ENCODE data around the gene RELT. TPM values are rescaled to one million over a fixed set of nuclear protein-coding genes. Genes with fewer than 3 reads are reported as not detected.

The RELT gene
- total RNA-seq, 1 experiment from 2014 or later: 24.5 TPM

- H3K36me3 ChIP-seq (ENCODE audit: low read depth, low read length): no peaks in the 10 kb centered on the region
- no peaks in the 10 kb centered on the region for H3K27me3 ChIP-seq (ENCODE audit: low read length)
- H4K20me1 ChIP-seq (ENCODE audit: low read length): no peaks in the 10 kb centered on the region
- H3K4me2 ChIP-seq (ENCODE audit: low read length): peak overlapping the region; percentile 58
- H3K9me3 ChIP-seq (ENCODE audit: low read length): no peaks in the 10 kb centered on the region
- peak; percentile 81 for DNase-seq
- H3K79me2 ChIP-seq (ENCODE audit: low read length): no peaks in the 10 kb centered on the region
- peak overlapping the region; percentile 63 for H2AFZ ChIP-seq (ENCODE audit: low read length)
- CTCF ChIA-PET: interaction anchor here (0.6 to 1.7 kb wide), 19 partner anchors 9 to 880 kb away, joined by 3 to 55 read pairs (median 5); partner anchors contain the start of gene FCHSD2
- no peaks in the 10 kb centered on the region for H3K9me2 ChIP-seq (replicated peaks; ENCODE audit: low read length)
- H3K9ac ChIP-seq (ENCODE audit: low read length): no peak overlapping the region
- ATAC-seq: peak; percentile 79
- intact Hi-C loops (cut with micrococcal nuclease): loop anchor here (1.0 kb wide), 3 partner anchors 25 to 310 kb away; partner anchors contain the start of gene RELT
- TF ChIP-seq, protein P1, sequence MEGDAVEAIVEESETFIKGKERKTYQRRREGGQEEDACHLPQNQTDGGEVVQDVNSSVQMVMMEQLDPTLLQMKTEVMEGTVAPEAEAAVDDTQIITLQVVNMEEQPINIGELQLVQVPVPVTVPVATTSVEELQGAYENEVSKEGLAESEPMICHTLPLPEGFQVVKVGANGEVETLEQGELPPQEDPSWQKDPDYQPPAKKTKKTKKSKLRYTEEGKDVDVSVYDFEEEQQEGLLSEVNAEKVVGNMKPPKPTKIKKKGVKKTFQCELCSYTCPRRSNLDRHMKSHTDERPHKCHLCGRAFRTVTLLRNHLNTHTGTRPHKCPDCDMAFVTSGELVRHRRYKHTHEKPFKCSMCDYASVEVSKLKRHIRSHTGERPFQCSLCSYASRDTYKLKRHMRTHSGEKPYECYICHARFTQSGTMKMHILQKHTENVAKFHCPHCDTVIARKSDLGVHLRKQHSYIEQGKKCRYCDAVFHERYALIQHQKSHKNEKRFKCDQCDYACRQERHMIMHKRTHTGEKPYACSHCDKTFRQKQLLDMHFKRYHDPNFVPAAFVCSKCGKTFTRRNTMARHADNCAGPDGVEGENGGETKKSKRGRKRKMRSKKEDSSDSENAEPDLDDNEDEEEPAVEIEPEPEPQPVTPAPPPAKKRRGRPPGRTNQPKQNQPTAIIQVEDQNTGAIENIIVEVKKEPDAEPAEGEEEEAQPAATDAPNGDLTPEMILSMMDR (conservative IDR thresholded peaks at IDR 0.05; ENCODE audit: low read depth, low read length): peak; percentile 99
- TF ChIP-seq EZH2 (IDR thresholded peaks at IDR 0.05; ENCODE audit: low read length, unreplicated experiment) (no peak), EZH2phosphoT487 (IDR thresholded peaks at IDR 0.05; ENCODE audit: borderline replicate concordance, low read length) (no peak)
- BruUV-seq (replicated peaks): no TSS peak
- H3K27ac ChIP-seq (ENCODE audit: low read length): no peak overlapping the region
- H3K4me3 ChIP-seq (ENCODE audit: low read length): peak overlapping the region; percentile 18; the same call in 1 of the 2 replicates
- H3F3A ChIP-seq (ENCODE audit: low read length, unreplicated experiment): no peaks in the 10 kb centered on the region
- H3K4me1 ChIP-seq (ENCODE audit: insufficient read depth, low read length): no peaks in the 10 kb centered on the region
- POLR2A ChIA-PET (ENCODE audit: unreplicated experiment): interaction anchor here (0.6 kb wide), 2 partner anchors 10 to 44 kb away, joined by 3 to 4 read pairs; no protein-coding TSS in a partner anchor
These were observed 25.1 kb upstream of the RELT start for GRCh38 chr11:73350908-73351636.

GRCh38 chr11:73353422-73353821 is 22.8 kb upstream of the RELT start:
- H3K36me3 ChIP-seq (ENCODE audit: low read depth, low read length): no peaks in the 10 kb centered on the region
- CTCF ChIA-PET: no interaction called here
- BruUV-seq (replicated peaks): no TSS peak
- H3K79me2 ChIP-seq (ENCODE audit: low read length): no peaks in the 10 kb centered on the region
- no peaks in the 10 kb centered on the region for H3K9me2 ChIP-seq (replicated peaks; ENCODE audit: low read length)
- H3K4me1 ChIP-seq (ENCODE audit: insufficient read depth, low read length): no peaks in the 10 kb centered on the region
- no peak for DNase-seq
- no peak for TF ChIP-seq EZH2phosphoT487 (IDR thresholded peaks at IDR 0.05; ENCODE audit: borderline replicate concordance, low read length)
- intact Hi-C loops (cut with micrococcal nuclease): no loop called here
- no peak overlapping the region for H3K9ac ChIP-seq (ENCODE audit: low read length)
- no peak for ATAC-seq
- POLR2A ChIA-PET (ENCODE audit: unreplicated experiment): no interaction called here
- H2AFZ ChIP-seq (ENCODE audit: low read length): no peak overlapping the region
- H3K27me3 ChIP-seq (ENCODE audit: low read length): no peaks in the 10 kb centered on the region
- no peaks in the 10 kb centered on the region for H4K20me1 ChIP-seq (ENCODE audit: low read length)
- no peak overlapping the region for H3K27ac ChIP-seq (ENCODE audit: low read length)
- H3K9me3 ChIP-seq (ENCODE audit: low read length): no peaks in the 10 kb centered on the region
- no peak overlapping the region for H3K4me2 ChIP-seq (ENCODE audit: low read length)
- no peaks in the 10 kb centered on the region for H3F3A ChIP-seq (ENCODE audit: low read length, unreplicated experiment)
- no peak overlapping the region for H3K4me3 ChIP-seq (ENCODE audit: low read length)

DNA sequence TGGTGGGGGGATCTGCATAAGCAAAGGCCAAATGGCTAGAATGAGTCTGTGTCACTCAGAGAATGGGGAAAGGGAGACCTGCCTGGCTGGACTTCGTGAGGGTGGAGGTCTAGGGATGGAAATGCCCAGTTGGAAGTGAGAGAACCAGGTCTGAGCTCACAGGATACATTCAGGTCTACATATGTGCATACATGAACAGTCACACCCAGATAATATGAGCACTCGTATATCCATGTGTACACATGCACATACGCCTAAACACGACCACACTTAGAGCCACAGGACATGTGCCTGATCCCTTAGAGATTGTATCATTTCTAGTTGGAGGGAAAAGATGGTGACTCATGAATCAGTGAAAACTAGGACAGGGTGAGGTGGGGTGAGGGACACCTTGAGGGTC is 21.1 kb upstream of the RELT start:
- H3K27me3 ChIP-seq (ENCODE audit: low read length): no peaks in the 10 kb centered on the region
- TF ChIP-seq, protein P1 (conservative IDR thresholded peaks at IDR 0.05; ENCODE audit: low read depth, low read length): no peak
- no peak for TF ChIP-seq EZH2phosphoT487 (IDR thresholded peaks at IDR 0.05; ENCODE audit: borderline replicate concordance, low read length)
- TF ChIP-seq EZH2 (IDR thresholded peaks at IDR 0.05; ENCODE audit: low read length, unreplicated experiment): no peak
- no peak overlapping the region for H3K27ac ChIP-seq (ENCODE audit: low read length)
- no peaks in the 10 kb centered on the region for H4K20me1 ChIP-seq (ENCODE audit: low read length)
- BruUV-seq (replicated peaks): no TSS peak
- no peak overlapping the region for H3K4me3 ChIP-seq (ENCODE audit: low read length)
- no peaks in the 10 kb centered on the region for H3K4me1 ChIP-seq (ENCODE audit: insufficient read depth, low read length)
- H3K9me2 ChIP-seq (replicated peaks; ENCODE audit: low read length): no peaks in the 10 kb centered on the region
- H3K4me2 ChIP-seq (ENCODE audit: low read length): no peak overlapping the region
- intact Hi-C loops (cut with micrococcal nuclease): no loop called here
- ATAC-seq (no peak), DNase-seq (no peak)
- POLR2A ChIA-PET (ENCODE audit: unreplicated experiment): no interaction called here
- CTCF ChIA-PET: interaction anchor here (1.0 to 1.2 kb wide), 2 partner anchors 22 to 306 kb away, joined by 3 read pairs; partner anchors contain the start of gene RELT
- H3F3A ChIP-seq (ENCODE audit: low read length, unreplicated experiment): no peaks in the 10 kb centered on the region
- no peak overlapping the region for H2AFZ ChIP-seq (ENCODE audit: low read length)
- H3K9ac ChIP-seq (ENCODE audit: low read length): no peak overlapping the region
- H3K9me3 ChIP-seq (ENCODE audit: low read length): no peaks in the 10 kb centered on the region
- H3K79me2 ChIP-seq (ENCODE audit: low read length): no peaks in the 10 kb centered on the region
- H3K36me3 ChIP-seq (ENCODE audit: low read depth, low read length): no peaks in the 10 kb centered on the region

Data from PC-3 (cell line).